T-helper 1 cell (primary cell): ENCODE data around the gene MARVELD1.
"Not testable (repeated sequence)": the region's sequence is repeated elsewhere in the genome, so short reads cannot be mapped to it uniquely, and the experiment has no call there.

Experiments
- DNase-seq, 5 donors: peaks; one replicate each; pipeline ENCODE4 v3.0.0-alpha.2; 2012 to 2020

The MARVELD1 gene

DNA sequence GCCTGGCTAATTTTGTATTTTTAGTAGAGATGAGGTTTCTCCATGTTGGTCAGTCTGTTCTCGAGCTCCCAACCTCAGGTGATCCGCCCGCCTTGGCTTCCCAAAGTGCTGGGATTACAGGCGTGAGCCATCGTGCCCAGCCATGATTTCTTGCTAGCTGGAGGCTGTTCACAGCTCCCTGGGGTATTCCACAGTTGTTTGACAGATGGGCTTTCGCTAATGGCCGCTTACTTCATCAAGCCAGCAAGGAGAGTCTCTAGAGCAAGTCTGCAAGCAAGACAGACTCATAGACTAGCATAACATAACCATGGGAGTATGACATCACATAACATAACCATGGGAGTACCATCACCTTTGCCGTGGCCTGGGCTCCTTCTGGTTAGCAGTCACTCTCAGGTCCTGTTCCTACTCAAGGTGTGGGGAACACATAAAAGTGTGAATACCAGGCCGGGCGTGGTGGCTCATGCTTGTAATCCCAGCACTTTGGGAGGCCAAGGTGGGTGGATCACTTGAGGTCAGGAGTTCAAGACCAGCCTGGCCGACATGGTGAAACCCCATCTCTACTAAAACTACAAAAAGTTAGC is 15.4 kb upstream of the MARVELD1 start:
- DNase-seq = not testable (repeated sequence)

DNA sequence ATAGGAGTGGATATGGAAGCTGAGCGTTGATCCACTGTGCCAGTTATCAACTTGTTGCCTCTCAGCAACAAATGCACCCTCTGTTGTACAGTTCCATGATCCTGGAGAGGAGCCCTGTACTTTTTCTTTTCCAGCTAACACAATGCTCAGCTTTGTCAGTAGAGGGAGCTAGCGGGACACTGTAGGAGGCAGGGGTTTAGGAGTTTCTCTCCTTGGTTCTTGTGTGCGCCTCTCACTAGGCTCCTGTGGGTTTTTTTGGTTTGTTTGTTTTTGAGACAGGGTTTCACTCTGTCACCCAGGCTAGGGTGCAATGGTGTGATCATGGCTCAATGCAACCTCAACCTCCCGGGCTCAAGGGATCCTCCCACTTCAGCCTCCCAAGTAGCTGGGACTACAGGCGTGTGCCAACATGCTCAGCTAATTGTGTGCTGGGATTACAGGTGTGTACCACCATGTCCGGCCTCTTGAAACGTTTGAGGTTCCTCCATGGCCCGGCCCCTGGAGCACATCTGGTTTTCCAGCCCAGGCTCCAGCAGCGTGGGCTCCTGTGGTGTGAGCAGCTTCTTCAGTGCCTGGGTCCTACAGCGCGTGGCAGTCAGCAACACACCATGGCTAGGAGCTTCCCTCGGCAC is 12.0 kb upstream of the MARVELD1 start:
- peak in 3 of 5 donors; percentile 27 to 53 (median 34) for DNase-seq

DNA sequence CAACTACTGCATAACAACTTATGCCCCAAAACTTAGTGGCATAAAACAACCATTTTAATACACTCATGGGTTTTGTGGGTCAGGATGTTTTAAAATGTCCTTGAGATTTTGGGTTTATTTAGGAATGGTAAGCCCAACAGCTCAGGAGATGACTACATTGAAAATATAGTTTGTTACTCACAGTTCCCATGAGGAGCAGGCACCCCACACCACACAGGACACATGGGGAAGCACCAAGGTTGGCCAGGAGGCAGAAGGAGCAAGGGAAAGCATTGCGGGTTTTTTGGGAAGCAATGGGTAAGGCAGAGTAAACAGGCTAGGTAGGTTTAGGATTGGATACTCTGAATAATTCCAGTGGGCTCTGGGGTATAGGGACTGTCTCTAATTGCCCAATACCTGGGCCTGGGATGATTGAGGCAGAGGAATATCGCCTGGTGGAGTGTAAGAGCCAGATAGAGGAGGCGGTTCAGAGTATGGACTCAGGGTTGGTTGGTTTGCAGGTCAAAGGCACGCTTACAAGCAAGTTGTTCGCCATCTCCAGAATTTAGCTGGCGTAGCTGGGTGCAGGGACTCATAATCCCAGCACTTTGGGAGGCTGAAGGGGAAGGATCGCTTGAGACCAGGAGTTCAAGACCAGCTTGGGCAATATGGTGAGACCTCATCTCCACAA is 10.0 kb upstream of the MARVELD1 start:
- no peak for DNase-seq

DNA sequence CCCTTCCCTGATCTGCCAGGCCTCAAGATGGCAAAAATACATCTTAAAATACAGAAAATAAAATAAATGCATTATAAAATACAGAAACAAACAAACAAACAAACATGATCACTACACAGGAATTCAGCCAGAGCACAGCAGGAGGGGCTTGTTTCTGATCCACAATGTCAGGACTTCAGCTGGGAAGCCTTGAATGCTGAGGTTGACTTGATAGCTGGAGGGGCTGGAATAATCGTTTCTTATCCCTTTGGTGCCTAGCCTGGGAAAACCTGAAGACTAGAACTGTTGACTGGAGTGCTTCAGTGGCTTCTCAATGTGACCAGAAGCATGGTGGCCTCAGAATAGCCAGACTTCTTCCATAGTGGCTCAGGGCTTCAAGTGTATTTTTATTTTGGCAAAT is 9.2 kb upstream of the MARVELD1 start:
- no peak for DNase-seq

DNA sequence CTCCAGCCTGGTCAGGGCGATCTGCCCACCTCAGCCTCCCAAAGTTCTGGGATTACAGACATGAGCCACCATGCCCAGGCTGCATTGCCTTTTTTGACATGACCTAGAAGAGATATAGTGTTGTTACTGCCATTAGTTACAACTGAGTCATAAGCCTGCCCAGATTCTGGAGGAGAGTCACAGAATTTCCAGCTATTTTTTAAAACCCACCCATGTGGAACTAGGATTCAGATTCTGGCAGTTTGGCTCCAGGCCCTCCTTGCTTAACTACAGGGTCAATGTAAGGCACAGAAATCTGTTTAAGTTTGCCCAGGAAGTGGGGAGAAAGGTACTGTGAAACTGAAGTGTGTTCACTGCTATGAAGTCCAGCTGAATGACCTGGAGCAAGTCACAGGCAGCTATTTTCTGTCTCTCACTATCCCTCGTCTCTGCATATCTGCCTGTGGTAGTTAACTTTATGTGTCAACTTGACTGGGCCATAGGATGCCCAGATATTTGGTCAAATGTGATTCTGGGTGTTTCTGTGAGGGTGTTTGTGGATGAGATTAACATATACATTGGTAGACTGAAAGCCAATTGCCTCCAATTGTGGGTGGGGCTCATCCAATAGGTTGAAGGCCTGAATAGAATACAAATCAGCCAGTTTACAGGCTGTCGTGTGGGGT is 8.4 kb upstream of the MARVELD1 start:
- no peak for DNase-seq

DNA sequence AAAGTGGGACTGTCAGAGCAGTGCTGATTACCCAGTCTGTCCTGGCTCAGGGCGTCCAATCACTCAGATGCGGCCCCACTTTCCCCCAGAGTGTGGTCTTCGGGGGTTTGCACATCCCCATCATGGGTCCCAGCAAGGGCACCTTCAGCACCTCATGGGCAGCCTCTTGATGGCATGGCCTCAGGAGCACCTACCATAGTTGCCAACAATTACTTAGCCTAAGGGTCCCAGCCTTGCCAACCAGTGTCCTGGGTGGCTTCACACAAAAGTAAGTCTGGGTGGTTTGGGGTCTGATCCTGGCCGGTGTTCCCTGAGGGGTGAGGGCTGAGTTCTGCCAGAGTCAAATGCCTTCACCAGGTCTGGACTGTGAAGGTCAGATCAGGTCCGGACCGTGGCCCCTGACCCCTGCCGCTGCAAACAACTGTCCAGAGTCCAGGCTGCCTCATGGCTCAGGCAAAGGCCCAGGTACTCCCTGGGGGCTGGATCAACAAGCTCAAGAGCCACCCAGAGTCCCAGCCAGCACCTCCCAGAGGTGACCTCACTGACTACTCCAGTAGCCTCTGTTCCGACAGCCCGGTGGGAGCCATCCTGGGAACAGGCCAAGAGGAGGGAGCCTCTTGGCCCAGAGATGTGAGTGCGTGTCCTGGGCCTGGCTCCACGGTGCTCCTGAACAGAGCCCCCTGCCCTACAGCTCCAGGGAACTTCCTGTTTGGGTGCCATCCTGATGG is 6.2 kb upstream of the MARVELD1 start:
- DNase-seq = no peak

DNA sequence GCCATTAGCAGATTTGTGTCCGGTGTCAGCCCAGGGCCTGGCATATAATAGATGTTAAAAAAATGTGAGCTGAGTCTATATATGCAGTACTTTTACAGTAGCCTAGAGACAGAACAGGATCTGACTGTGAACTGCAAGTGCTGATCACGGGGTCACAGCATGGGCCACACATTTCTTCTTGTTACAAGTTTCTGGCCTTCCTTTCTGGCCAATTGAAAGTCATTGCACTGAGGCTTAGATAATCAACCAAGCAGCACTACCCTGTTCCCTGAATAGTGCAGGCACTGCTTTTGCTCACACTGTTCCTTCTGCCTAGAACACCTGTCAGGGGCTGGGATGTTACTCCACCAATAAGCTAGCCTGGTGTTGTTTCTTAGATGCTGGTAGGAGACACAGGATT is 5.4 kb upstream of the MARVELD1 start:
- no peak for DNase-seq

DNA sequence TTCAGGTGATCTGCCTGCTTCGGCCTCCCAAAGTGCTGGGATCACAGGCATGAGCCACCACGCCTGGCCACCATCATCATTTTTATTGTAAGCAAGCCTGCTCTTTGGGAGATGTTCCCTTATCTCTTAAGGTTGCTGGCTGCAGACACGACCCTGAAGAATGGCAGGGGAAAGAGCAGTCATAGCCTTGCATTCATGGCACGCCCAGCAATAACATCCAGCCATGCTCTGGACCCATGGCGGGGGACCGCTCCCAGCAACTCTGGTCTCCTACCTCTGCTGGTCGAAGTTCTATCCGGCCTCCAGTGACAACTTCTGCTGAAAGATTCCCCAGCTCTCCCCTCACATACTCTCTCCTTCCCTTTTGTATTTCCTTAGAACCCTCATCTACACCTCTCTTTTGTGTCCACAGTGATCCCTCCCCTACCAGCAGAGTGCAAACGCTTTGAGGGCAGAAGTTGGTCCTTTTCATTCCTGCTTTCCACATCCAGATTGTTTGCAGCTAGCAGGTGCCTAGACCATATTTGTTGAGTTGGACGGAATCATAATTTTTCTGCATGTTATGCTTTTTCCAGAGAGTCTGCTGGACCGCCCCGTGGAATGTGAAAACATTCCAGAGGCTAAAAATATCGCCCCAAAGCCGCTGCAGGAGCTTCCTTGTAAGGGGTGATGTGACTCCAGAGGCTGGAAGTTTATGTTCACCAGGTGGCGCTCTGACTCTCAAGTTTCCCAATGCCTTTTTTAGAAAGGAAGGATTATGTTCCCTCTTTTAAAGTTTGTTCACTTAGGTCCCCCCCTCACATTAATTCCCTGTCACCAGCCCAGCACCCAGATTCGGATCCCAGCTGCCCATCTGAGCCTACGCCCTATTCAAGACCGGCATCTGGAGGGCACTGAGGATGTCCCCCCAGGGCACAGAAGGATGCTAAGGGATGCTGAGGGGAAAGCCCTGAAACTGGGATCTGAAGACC is 4.3 kb upstream of the MARVELD1 start:
- peak in 2 of 5 donors; percentile 23 to 25 for DNase-seq

DNA sequence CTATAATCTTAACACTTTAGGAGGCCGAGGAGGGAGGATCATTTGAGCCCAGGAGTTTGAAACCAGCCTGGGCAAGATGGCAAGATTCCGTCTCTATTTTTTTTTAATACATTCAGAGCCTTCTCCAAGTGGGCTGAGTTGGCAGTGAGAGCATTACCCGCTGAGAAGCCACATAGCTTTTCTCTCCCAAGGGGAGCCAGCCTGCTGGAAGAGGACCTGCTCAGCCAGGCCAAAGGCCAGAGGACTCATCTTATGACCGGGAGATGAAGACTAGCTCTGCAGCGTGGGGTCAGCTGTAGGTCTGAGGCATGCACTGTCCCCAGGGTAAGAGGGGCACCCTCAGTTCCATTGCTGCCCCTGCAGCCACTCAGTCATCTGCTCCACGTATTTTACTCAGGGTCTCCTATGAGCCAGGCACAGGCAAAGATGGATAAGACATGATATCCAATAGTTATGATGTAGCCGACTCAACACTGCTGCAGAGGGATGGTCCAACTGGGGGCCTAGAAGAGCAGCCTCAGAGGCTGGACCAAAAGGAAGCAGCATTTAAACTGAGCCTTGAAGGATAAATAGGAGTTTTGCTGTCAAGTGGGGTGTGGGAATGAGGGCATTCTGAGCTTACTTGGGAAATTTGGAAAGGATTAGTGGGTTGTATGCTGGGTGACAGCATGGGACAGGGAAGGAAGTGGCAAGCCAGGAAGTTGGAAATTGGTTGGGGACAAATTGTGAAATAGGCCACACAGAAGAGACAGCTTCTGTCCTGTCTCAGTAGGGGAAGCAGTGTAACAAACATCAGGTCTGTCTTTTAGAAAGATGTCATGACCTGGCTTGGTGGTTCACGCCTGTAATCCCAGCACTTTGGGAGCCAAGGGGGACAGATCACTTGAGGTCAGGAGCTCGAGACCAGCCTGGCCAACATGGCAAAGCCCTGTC is 1.6 kb upstream of the MARVELD1 start:
- no peak for DNase-seq

DNA sequence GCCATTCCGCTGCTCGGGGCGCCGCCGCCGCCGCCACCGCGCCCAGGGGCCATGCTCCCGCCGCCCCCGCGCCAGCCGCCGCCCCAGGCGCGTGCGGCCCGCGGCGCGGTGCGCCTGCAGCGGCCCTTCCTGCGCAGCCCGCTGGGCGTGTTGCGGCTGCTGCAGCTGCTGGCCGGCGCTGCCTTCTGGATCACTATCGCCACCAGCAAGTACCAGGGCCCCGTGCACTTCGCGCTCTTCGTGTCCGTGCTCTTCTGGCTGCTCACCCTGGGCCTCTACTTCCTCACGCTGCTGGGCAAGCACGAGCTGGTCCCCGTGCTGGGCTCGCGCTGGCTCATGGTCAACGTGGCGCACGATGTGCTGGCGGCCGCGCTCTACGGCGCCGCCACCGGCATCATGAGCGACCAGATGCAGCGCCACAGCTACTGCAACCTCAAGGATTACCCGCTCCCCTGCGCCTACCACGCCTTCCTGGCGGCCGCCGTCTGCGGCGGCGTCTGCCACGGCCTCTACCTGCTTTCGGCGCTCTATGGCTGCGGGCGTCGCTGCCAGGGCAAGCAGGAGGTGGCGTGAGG is 383 bp downstream of the MARVELD1 start:
- DNase-seq = peak; percentile 30 to 64 (median 45)

DNA sequence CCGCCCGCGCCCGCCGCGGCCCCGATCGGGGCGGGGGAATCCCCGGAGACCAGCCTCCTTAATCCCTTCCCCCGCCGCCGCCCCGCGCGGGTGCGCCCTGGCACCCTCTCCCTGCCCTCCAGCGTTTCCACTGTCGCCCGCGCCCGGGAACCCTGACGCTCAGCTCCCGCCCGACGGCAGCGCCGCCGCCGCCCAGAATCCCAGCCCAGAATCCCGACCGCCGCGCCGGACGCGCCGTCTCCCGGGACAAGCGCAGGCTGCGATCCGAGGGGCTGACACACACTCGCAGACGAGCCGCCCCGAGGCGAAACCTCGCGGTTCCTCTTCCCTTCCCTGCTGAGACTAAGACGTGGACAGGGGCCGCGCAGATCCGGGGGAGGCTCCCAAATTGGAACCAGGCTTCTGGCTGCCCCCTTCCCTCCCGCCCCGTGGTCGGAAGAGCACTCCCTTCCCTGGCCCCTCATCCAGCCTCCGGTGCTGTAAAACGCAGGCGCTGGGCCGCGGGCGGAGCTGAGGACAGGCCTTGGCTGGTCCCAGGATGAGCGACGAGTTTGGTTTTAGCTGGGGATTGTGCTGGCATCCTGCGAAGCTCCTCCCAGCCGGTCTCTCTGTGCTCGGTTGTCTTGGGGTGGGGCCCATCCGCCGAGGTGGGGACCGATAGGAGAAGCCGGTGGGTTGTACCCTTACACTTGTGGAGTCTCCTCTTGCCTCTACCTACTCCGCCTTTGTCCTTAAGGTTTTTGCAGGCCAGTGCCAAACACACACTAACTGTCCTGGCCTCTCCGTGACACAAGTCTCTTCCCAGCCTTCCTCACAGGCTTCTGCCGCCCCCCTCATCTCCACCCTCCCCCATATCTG is 1.1 kb downstream of the MARVELD1 start:
- no peak for DNase-seq

DNA sequence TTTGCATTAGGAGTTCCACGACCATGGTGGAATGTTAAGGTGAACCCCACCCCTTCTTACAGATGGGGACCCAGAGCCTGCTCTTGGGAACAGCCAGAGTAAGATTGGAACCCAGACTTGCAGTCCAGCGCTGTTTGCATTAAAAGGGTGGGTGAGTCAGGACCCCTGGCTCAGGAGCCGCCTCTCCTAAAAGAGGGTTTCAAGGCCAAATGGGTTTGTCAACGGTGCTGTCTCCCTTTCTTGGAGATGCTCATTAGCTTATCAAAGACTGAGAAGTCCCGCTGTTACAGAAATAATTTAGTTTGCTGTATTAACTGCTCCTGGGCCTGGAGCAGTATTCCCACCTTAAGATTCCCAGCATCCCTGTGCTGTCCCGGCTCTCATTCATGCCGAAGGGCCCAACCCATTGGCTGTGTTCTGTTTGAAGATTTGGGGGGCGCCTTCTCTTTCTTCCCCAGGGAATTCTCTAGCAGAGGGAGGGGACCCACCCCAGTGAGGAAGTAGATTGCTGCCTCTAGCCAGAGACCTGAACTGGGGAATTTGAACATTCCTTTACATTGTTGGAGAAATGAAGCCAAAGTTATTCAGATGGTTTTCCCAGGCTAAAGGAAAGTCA is 1.8 kb downstream of the MARVELD1 start:
- no peak for DNase-seq

DNA sequence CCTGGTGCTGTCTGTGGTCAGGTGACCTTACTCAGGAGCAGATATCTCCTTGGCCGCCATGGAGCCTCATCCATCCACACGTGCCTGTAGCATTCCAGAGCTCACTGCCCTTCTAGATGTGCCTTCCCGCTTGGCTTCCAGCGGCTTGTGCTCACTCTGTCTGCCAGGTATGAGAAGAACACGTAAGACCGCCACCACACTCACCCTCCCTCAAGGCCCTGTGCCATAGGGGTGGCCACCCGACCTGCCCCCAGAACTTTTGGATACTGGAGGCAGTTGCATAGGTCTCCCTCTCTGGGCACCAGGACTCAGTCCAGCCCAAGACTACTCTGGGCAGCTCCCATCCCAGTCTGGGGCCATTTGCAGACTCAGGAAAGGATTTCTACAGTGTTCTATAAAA is 4.1 kb downstream of the MARVELD1 start:
- DNase-seq = no peak

DNA sequence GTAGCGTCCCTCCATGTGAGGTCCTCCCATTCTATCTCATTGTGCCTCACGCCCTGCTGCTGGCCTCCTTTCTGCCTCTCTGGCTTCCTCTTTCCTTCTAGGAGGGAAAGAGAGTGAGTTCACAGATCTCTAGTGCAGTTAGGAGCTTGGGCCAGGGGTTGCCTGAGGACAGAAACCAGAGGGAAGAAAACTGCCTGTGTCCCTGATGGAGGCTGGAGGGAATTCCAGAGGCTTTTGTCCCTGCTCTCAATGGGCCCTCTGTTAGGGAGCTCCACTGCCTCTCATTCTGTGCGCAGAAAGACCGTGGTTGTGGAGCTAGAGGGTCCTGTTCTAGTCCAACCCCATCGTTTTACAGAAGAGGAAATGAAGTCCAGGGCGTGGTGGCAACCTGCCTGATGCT is 4.6 kb downstream of the MARVELD1 start:
- no peak for DNase-seq

DNA sequence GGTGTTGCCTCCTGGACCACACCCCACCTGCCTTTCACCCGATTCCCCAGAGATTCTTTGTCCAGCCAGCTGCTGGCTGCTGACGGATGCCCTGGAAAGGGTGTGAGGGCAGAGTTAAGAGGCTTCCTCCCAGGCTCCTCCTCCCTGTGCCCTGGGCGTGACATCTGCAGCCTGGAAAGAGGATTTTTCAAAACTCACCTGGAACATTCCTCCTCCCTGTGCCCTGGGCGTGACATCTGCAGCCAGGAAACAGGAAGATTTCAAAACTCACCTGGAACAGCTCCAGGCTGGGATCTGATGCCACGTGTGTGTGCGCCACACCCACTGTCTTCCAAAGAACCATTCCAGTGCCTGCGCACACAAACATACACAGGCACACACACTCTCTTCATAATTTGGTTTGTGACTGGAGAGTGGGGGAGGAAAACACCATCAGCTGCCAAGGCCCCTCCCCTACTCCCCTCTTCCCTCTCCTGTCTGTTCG is 5.2 kb downstream of the MARVELD1 start:
- no peak for DNase-seq

DNA sequence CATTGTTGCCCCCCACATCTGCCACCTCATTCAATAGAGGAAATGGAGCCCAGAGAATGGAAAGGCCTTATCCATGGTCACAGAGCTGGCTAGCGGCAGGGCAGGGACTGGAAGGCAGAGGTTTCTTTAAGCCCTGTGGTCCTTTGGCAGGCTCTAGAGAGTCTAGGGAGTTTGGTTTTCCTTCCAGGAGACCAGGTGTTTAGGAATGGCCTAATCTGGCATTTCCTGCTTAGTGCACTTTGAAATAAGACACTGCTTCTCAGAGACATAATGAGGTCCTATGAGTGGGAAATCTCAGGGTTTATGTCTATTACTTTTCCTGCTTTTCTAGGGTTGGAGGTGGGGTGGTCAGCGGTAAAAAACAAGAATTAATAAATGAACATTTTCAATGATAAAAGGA is 6.1 kb downstream of the MARVELD1 start:
- DNase-seq = no peak

DNA sequence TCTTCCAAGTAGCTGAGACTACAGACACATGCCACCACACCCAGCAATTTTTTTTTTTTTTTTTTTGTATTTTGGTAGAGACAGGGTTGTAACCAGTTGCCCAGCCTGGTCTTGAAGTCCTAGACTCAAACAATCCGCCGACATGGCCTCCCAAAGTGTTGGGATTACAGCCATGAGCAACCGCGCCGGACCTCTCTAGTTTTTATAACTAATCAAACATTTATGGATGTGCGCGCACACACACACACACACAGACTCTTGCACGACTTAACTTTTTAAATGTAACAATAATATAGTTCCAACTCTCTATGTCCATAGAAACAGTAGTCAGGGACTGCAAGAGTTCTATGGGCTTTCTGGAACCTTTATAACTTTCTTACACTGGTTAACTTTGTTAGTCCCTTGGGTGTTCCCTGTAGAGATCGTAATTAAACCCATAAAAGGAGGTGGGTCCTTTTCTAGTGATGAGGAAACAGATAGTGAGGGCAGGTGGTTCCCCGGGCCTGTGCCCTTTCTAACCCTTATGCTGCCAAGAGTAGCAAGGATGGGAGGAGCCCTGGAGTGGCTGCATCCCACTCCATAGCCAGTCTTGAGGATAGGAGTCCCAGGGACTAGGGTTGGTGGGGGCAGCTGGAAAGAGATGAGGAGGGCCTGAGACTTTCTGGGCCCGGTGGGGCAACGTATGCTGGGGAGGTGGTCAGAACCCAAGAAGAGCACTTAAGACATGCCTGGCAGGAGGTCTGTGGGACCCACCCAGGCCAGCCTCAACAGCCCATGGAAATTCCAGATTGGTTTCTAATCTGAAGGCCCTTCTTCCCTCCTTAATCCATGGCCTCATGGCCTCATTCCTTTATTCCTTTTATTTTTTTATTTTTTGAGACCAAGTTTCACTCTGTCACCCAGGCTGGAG is 8.6 kb downstream of the MARVELD1 start:
- no peak for DNase-seq

DNA sequence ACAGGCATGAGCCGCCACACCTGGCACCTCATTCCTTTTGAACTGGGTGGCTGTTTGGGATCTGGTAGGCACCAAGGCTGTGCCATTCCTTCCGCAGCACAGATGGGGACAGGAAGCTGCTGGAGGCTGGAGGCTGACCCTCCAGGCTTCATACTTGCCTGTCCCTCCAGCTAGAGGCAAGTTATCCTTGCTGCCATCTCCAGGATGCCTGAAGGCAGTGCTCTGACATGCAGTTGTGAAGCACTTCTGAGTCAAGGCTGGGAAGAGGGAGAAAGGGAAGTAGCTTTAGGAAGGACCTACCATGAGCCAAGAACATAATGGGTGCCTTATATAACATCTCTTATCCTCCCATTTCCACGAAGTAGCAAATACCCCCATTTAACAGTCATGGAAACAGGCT is 9.5 kb downstream of the MARVELD1 start:
- DNase-seq = no peak
